ENCODE measurements around the gene PRSS27. TPM values are rescaled to one million over a fixed set of nuclear protein-coding genes. Genes with fewer than 3 reads are reported as not detected.

The PRSS27 gene
- total and polyA plus RNA-seq, 2 donors (not counting 3 experiments of a cell fraction or from before 2014, with no cell fraction given), result 0.33 to 0.53 TPM

DNA sequence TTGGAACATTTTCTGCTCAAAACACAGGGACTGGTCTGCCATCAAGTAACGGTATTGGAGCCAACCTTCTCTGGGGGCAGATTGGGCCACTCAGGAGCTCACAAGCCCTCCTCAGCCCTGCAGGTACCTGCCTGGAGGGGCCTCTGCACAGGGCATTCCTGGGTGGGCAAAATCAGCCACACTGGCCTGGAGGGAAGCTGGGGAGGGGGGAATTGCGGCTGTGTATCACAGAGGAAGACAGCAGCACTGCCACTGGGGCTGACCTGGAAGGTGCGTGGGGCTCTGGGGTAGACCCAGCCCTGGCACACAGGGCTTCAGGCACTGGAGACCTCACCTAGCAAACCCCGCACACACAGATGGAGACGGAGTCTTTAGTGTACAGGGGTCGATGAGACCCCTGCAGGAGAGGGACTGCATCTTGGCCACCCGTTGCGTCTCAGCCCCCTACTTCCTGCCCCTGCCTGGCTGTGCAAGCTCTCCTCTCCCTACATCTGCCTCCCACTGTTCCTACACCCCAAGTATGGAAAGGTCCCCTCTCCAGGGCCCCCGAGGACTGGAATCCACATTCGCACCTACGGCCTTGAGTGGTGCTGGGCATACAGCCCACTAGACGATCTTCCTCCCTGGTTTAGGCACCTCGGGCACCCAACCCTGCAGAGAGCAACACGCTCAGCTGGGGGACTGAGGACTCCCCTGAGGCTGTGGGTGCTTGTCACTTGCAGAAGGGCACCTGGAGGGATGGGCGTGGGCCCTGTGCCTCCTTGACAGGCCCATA, 25.3 kb upstream of the PRSS27 start:
- Histone ChIP-seq H3K79me2 (ENCODE audit: control insufficient read depth, insufficient read depth, low read length) (no peaks in the 10 kb centered on the region), H3K27ac (ENCODE audit: insufficient read depth, low read depth, low read length) (no peak overlapping the region), H2AFZ (ENCODE audit: low read depth, low read length) (no peak overlapping the region), H3K4me3 (replicated peaks in 1 of 3; ENCODE audit: insufficient read depth in 1 of 3, low read depth in 1 of 3, low read length in 3 of 3) (no peak overlapping the region), H3K9ac (replicated peaks; ENCODE audit: extremely low read depth, insufficient read depth, low read length) (no peak overlapping the region), H3K9me3 (replicated peaks; ENCODE audit: control insufficient read depth, insufficient read depth, low read length) (no peaks in the 10 kb centered on the region), H4K20me1 (replicated peaks; ENCODE audit: control insufficient read depth, extremely low read depth, insufficient read depth, low read length) (no peaks in the 10 kb centered on the region), H3K36me3 (ENCODE audit: control insufficient read depth in 2 of 2, extremely low read depth in 1 of 2, insufficient read depth in 2 of 2, low read length in 2 of 2) (no peaks in the 10 kb centered on the region), H3K4me2 (ENCODE audit: insufficient read depth, low read length) (no peak overlapping the region), H3K4me1 (ENCODE audit: control insufficient read depth, extremely low read depth, insufficient read depth, low read length) (no peaks in the 10 kb centered on the region), H3K27me3 (ENCODE audit: control insufficient read depth in 2 of 2, insufficient read depth in 2 of 2, low read length in 2 of 2) (no peaks in the 10 kb centered on the region), H3K9me1 (replicated peaks; ENCODE audit: control insufficient read depth, extremely low read depth, insufficient read depth, low read length) (no peaks in the 10 kb centered on the region)
- ChIA-PET CTCF (interaction anchor here (1.2 kb wide), 1 partner anchor 182 kb away, joined by 4 read pairs; no protein-coding TSS in a partner anchor), POLR2A (no interaction called here)
- FAIRE-seq (no peak), DNase-seq (ENCODE audit: low read depth, low spot score) (no peak)
- dilution Hi-C loops (cut with MboI; ENCODE audit: extremely low pct_ligation_motif_present, low sequenced_read_pairs) (no loop called here), intact Hi-C loops (cut with micrococcal nuclease) (no loop called here)
- TF ChIP-seq POLR2A (IDR thresholded peaks at IDR 0.05; ENCODE audit: low read depth, low read length) (no peak), FOS (IDR thresholded peaks at IDR 0.05; ENCODE audit: borderline replicate concordance, insufficient read depth, low read length) (no peak), EZH2 (IDR thresholded peaks at IDR 0.05; ENCODE audit: borderline replicate concordance, low read depth, low read length, severe bottlenecking) (no peak), POLR2AphosphoS5 (IDR thresholded peaks at IDR 0.05; ENCODE audit: insufficient read depth, low read depth, low read length) (no peak), MYC (IDR thresholded peaks at IDR 0.05; ENCODE audit: low read depth, low read length) (no peak), GATA2 (IDR thresholded peaks at IDR 0.05; ENCODE audit: insufficient read depth, insufficient read length, low read depth, low read length) (no peak), JUN (IDR thresholded peaks at IDR 0.05; ENCODE audit: borderline replicate concordance, insufficient read depth, insufficient read length, low read depth) (no peak), MAX (IDR thresholded peaks at IDR 0.05; ENCODE audit: insufficient read depth, insufficient read length) (no peak)
- TF ChIP-seq, protein P1, sequence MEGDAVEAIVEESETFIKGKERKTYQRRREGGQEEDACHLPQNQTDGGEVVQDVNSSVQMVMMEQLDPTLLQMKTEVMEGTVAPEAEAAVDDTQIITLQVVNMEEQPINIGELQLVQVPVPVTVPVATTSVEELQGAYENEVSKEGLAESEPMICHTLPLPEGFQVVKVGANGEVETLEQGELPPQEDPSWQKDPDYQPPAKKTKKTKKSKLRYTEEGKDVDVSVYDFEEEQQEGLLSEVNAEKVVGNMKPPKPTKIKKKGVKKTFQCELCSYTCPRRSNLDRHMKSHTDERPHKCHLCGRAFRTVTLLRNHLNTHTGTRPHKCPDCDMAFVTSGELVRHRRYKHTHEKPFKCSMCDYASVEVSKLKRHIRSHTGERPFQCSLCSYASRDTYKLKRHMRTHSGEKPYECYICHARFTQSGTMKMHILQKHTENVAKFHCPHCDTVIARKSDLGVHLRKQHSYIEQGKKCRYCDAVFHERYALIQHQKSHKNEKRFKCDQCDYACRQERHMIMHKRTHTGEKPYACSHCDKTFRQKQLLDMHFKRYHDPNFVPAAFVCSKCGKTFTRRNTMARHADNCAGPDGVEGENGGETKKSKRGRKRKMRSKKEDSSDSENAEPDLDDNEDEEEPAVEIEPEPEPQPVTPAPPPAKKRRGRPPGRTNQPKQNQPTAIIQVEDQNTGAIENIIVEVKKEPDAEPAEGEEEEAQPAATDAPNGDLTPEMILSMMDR (IDR thresholded peaks at IDR 0.05; ENCODE audit: extremely low read depth in 1 of 2, insufficient read depth in 1 of 2, low read depth in 1 of 2, low read length in 2 of 2), result no peak
- BruUV-seq (replicated peaks), result no TSS peak

All from endothelial cell of umbilical vein (primary cell).